Head of caudate nucleus (tissue), 42 donors: ENCODE data around the gene NEURL1.
A peak's percentile ranks its signal among the peaks of the same experiment; 100 is the strongest.
"Not testable (repeated sequence)": the region's sequence is repeated elsewhere in the genome, so short reads cannot be mapped to it uniquely, and the experiment has no call there.

ENCODE experiments used
- DNase-seq, 42 donors: peaks; one replicate each; pipeline versions ENCODE4 v3.0.0 to v3.0.0-alpha.2; 2020 to 2021; ENCODE audit warnings: mixed read lengths in 7 of 42
- intact Hi-C: fragments of 100-400 bp; cut with DNase I; formaldehyde crosslinking; loops from one replicate; pipeline ENCODE4 v1.15.0; 2022

The NEURL1 gene

GRCh38 chr10:103507235-103508191 lies 14.0 kb downstream of the NEURL1 start:
- intact Hi-C loops = no loop called here
- peak in 4 of 42 donors; percentile 2 to 24 (median 16) for DNase-seq

- intact Hi-C loops = no loop called here
- DNase-seq = peak in 5 of 42 donors; percentile 3 to 19 (median 13)
These were observed 16.7 kb downstream of the NEURL1 start for GRCh38 chr10:103510046-103510685.

- DNase-seq = peak in 4 of 42 donors; percentile 3 to 33 (median 16)
- intact Hi-C loops = no loop called here
These were observed 17.6 kb downstream of the NEURL1 start for GRCh38 chr10:103510791-103511752.

GRCh38 chr10:103512166-103512565 lies 18.7 kb downstream of the NEURL1 start:
- DNase-seq = peak in 3 of 42 donors; percentile 1 to 14 (median 5)
- intact Hi-C loops = no loop called here

GRCh38 chr10:103512591-103513379 lies 19.3 kb downstream of the NEURL1 start:
- peak in 5 of 42 donors; percentile 4 to 36 (median 15) for DNase-seq
- intact Hi-C loops = no loop called here

- intact Hi-C loops = no loop called here
- peak in 5 of 42 donors; percentile 8 to 28 (median 25) for DNase-seq
These were observed 20.0 kb downstream of the NEURL1 start for GRCh38 chr10:103513380-103514060.

GRCh38 chr10:103514244-103514643 lies 20.7 kb downstream of the NEURL1 start:
- DNase-seq = peak in 5 of 42 donors; percentile 6 to 25 (median 19)

GRCh38 chr10:103517234-103518085 lies 24.0 kb downstream of the NEURL1 start:
- intact Hi-C loops = no loop called here
- peak in 3 of 42 donors; percentile 2 to 23 (median 12) for DNase-seq

More at GRCh38 chr10:103514244-103514643, 20.7 kb downstream of the NEURL1 start:
- intact Hi-C loops = no loop called here

- intact Hi-C loops = no loop called here
- DNase-seq = peak in 2 of 42 donors; percentile 1 to 2
These were observed 26.3 kb downstream of the NEURL1 start for GRCh38 chr10:103519798-103520197.

- intact Hi-C loops = not testable (repeated sequence)
- DNase-seq = peak in 3 of 42 donors; percentile 1 to 36 (median 18)
These were observed 28.5 kb downstream of the NEURL1 start for GRCh38 chr10:103522006-103522405.

- DNase-seq = no peak
- intact Hi-C loops = no loop called here
These were observed 30.2 kb downstream of the NEURL1 start for GRCh38 chr10:103523683-103524082.

- intact Hi-C loops = no loop called here
- DNase-seq = no peak
These were observed 32.4 kb downstream of the NEURL1 start for GRCh38 chr10:103525901-103526300.

GRCh38 chr10:103527476-103527875 lies 34.0 kb downstream of the NEURL1 start:
- intact Hi-C loops, DNase-seq: not testable (repeated sequence)

- intact Hi-C loops = no loop called here
- no peak for DNase-seq
These were observed 35.0 kb downstream of the NEURL1 start for GRCh38 chr10:103528549-103528948.

GRCh38 chr10:103529539-103529938 lies 36.0 kb downstream of the NEURL1 start:
- DNase-seq = no peak
- intact Hi-C loops = no loop called here

- DNase-seq = peak in 1 of 42 donors; percentile 10
- intact Hi-C loops = no loop called here
These were observed 40.3 kb downstream of the NEURL1 start for GRCh38 chr10:103533827-103534226.
